ENCODE measurements around the gene CYP1B1. TPM values are rescaled to one million over a fixed set of nuclear protein-coding genes. Genes with fewer than 3 reads are reported as not detected.
"Not testable (repeated sequence)": the region's sequence is repeated elsewhere in the genome, so short reads cannot be mapped to it uniquely, and the experiment has no call there.

The CYP1B1 gene
- total and polyA plus RNA-seq, 9 donors, result 5.4 to 34.5 (median 12.5) TPM

GRCh38 chr2:38029512-38029911 is 46.4 kb downstream of the CYP1B1 start:
- Histone ChIP-seq H3K4me3 (no peak overlapping the region), H3K27ac (no peak overlapping the region), H3K9me3 (no peaks in the 10 kb centered on the region), H3K27me3 (no peaks in the 10 kb centered on the region), H3K4me1 (ENCODE audit: insufficient read depth) (peaks cover 5% of the 10 kb centered on the region), H3K36me3 (no peaks in the 10 kb centered on the region)
- DNase-seq, result no peak
- intact Hi-C loops (cut with DNase I), result no loop called here
- TF ChIP-seq EP300 (IDR thresholded peaks at IDR 0.05) (no peak), CTCF (IDR thresholded peaks at IDR 0.05) (no peak), POLR2A (IDR thresholded peaks at IDR 0.05) (no peak)
- 67 to 85% (median 80%) methylated on average over 5 of the region's 5 CpGs for WGBS, 3 donors

- H3K36me3 ChIP-seq, result no peaks in the 10 kb centered on the region
- WGBS, 3 donors, result 89 to 97% (median 90%) methylated on average over 4 of the region's 4 CpGs
- no peak overlapping the region for H3K27ac ChIP-seq
- intact Hi-C loops (cut with DNase I), result no loop called here
- H3K4me1 ChIP-seq (ENCODE audit: insufficient read depth), result peaks cover 3% of the 10 kb centered on the region
- H3K4me3 ChIP-seq, result no peak overlapping the region
- H3K27me3 ChIP-seq, result no peaks in the 10 kb centered on the region
- no peaks in the 10 kb centered on the region for H3K9me3 ChIP-seq
- no peak for DNase-seq
- TF ChIP-seq CTCF (IDR thresholded peaks at IDR 0.05) (no peak), EP300 (IDR thresholded peaks at IDR 0.05) (no peak), POLR2A (IDR thresholded peaks at IDR 0.05) (no peak)
These were observed 47.1 kb downstream of the CYP1B1 start for GRCh38 chr2:38028829-38029228.

- H3K27ac ChIP-seq, result no peak overlapping the region
- intact Hi-C loops (cut with DNase I), result no loop called here
- no peak for DNase-seq
These were observed 49.1 kb downstream of the CYP1B1 start for GRCh38 chr2:38026846-38027245.

GRCh38 chr2:38021589-38021988 is 54.4 kb downstream of the CYP1B1 start:
- intact Hi-C loops (cut with DNase I), result no loop called here
- Histone ChIP-seq H3K36me3 (no peaks in the 10 kb centered on the region), H3K27me3 (no peaks in the 10 kb centered on the region), H3K9me3 (no peaks in the 10 kb centered on the region), H3K4me1 (ENCODE audit: insufficient read depth) (no peaks in the 10 kb centered on the region), H3K4me3 (no peak overlapping the region), H3K27ac (no peak overlapping the region)
- no peak for DNase-seq
- TF ChIP-seq EP300 (IDR thresholded peaks at IDR 0.05) (no peak), CTCF (IDR thresholded peaks at IDR 0.05) (no peak), POLR2A (IDR thresholded peaks at IDR 0.05) (no peak)
- 90 to 92% (median 91%) methylated on average over 9 of the region's 9 CpGs for WGBS, 3 donors

More at GRCh38 chr2:38026846-38027245, 49.1 kb downstream of the CYP1B1 start:
- no peak overlapping the region for H3K4me3 ChIP-seq
- H3K9me3 ChIP-seq, result no peaks in the 10 kb centered on the region
- TF ChIP-seq EP300 (IDR thresholded peaks at IDR 0.05), result no peak
- TF ChIP-seq CTCF (IDR thresholded peaks at IDR 0.05), result no peak
- no peak for TF ChIP-seq POLR2A (IDR thresholded peaks at IDR 0.05)
- H3K27me3 ChIP-seq, result no peaks in the 10 kb centered on the region
- H3K4me1 ChIP-seq (ENCODE audit: insufficient read depth), result peaks cover 3% of the 10 kb centered on the region
- H3K36me3 ChIP-seq, result no peaks in the 10 kb centered on the region
- 72 to 80% (median 79%) methylated on average over 2 of the region's 2 CpGs for WGBS, 3 donors

GRCh38 chr2:38020359-38021069 is 55.4 kb downstream of the CYP1B1 start:
- H3K9me3 ChIP-seq; intact Hi-C loops (cut with DNase I); DNase-seq; H3K4me1 ChIP-seq (ENCODE audit: insufficient read depth); H3K4me3 ChIP-seq; H3K27me3 ChIP-seq; H3K27ac ChIP-seq; H3K36me3 ChIP-seq: not testable (repeated sequence)
- 96 to 98% (median 97%) methylated on average over 31 to 33 of the region's 33 CpGs for WGBS, 3 donors

Data from ovary (tissue), 9 donors.